Measurements from ENCODE around the gene PRAMEF12. TPM values are rescaled to one million over a fixed set of nuclear protein-coding genes. Genes with fewer than 3 reads are reported as not detected.

The PRAMEF12 gene
- polyA plus RNA-seq, 1 of the 3 experiments (the other 2 are of a cell fraction), result not detected

DNA sequence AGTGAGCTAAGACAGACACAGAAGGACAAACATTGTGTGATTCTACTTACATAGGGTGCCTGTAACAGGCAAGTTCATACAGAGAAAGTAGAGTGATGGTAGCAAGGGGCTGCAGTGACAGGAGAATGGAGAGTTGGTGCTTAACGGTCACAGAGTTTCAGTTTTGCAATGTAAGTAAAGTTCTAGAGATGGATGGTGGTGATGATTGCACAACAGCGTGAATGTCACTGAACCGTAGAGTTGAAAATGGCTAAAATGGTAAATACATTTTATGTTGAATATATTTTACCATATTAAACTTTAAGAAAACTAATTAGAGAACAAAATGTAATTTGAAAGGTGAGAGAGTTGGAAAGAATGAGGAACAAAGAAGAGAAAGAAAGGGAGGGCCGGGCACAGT lies 18.8 kb upstream of the PRAMEF12 start:
- no peak for DNase-seq
- Histone ChIP-seq H3K4me3 (ENCODE audit: low read depth in 2 of 2, low read length in 1 of 2) (no peak overlapping the region), H3K79me2 (ENCODE audit: insufficient read depth) (no peaks in the 10 kb centered on the region), H3K36me3 (replicated peaks in 1 of 2; ENCODE audit: control insufficient read depth in 1 of 2, insufficient read depth in 2 of 2, low read length in 1 of 2) (no peaks in the 10 kb centered on the region), H3K9me2 (no peaks in the 10 kb centered on the region), H3K27ac (ENCODE audit: low read depth in 2 of 2, low read length in 1 of 2) (no peak overlapping the region), H4K20me1 (ENCODE audit: insufficient read depth) (no peaks in the 10 kb centered on the region), H3K27me3 (ENCODE audit: insufficient read depth) (no peaks in the 10 kb centered on the region), H3K9me3 (no peaks in the 10 kb centered on the region), H3K4me2 (no peak overlapping the region), H2AFZ (ENCODE audit: low read depth) (no peak overlapping the region), H3K9ac (no peak overlapping the region), H3K4me1 (ENCODE audit: control insufficient read depth in 1 of 2, insufficient read depth in 2 of 2, low read depth in 1 of 2, low read length in 1 of 2) (no peaks in the 10 kb centered on the region), H3F3A (replicated peaks; ENCODE audit: insufficient read depth) (no peaks in the 10 kb centered on the region)
- WGBS (ENCODE audit: low lambda C conversion rate), result 17% methylated on average over 4 of the region's 4 CpGs
- POLR2A ChIA-PET, result no interaction called here
- CTCF ChIA-PET, result no interaction called here
- TF ChIP-seq GABPA (IDR thresholded peaks at IDR 0.05; ENCODE audit: low read depth) (no peak), YY1 (IDR thresholded peaks at IDR 0.05; ENCODE audit: low read depth) (no peak), SMC3 (IDR thresholded peaks at IDR 0.05; ENCODE audit: low read depth, low read length) (no peak), SIN3A (IDR thresholded peaks at IDR 0.05; ENCODE audit: borderline replicate concordance, low read depth, low read length) (no peak), RCOR1 (IDR thresholded peaks at IDR 0.05; ENCODE audit: low read length) (no peak)
- TF ChIP-seq, protein P1, sequence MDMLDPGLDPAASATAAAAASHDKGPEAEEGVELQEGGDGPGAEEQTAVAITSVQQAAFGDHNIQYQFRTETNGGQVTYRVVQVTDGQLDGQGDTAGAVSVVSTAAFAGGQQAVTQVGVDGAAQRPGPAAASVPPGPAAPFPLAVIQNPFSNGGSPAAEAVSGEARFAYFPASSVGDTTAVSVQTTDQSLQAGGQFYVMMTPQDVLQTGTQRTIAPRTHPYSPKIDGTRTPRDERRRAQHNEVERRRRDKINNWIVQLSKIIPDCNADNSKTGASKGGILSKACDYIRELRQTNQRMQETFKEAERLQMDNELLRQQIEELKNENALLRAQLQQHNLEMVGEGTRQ (IDR thresholded peaks at IDR 0.05; ENCODE audit: borderline replicate concordance, low read depth, low read length), result no peak
- TF ChIP-seq, protein P2, sequence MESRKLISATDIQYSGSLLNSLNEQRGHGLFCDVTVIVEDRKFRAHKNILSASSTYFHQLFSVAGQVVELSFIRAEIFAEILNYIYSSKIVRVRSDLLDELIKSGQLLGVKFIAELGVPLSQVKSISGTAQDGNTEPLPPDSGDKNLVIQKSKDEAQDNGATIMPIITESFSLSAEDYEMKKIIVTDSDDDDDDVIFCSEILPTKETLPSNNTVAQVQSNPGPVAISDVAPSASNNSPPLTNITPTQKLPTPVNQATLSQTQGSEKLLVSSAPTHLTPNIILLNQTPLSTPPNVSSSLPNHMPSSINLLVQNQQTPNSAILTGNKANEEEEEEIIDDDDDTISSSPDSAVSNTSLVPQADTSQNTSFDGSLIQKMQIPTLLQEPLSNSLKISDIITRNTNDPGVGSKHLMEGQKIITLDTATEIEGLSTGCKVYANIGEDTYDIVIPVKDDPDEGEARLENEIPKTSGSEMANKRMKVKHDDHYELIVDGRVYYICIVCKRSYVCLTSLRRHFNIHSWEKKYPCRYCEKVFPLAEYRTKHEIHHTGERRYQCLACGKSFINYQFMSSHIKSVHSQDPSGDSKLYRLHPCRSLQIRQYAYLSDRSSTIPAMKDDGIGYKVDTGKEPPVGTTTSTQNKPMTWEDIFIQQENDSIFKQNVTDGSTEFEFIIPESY (IDR thresholded peaks at IDR 0.05; ENCODE audit: borderline replicate concordance, low read depth), result no peak
- TF ChIP-seq, protein P3, sequence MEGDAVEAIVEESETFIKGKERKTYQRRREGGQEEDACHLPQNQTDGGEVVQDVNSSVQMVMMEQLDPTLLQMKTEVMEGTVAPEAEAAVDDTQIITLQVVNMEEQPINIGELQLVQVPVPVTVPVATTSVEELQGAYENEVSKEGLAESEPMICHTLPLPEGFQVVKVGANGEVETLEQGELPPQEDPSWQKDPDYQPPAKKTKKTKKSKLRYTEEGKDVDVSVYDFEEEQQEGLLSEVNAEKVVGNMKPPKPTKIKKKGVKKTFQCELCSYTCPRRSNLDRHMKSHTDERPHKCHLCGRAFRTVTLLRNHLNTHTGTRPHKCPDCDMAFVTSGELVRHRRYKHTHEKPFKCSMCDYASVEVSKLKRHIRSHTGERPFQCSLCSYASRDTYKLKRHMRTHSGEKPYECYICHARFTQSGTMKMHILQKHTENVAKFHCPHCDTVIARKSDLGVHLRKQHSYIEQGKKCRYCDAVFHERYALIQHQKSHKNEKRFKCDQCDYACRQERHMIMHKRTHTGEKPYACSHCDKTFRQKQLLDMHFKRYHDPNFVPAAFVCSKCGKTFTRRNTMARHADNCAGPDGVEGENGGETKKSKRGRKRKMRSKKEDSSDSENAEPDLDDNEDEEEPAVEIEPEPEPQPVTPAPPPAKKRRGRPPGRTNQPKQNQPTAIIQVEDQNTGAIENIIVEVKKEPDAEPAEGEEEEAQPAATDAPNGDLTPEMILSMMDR (IDR thresholded peaks at IDR 0.05), result no peak
- TF ChIP-seq, protein P4, sequence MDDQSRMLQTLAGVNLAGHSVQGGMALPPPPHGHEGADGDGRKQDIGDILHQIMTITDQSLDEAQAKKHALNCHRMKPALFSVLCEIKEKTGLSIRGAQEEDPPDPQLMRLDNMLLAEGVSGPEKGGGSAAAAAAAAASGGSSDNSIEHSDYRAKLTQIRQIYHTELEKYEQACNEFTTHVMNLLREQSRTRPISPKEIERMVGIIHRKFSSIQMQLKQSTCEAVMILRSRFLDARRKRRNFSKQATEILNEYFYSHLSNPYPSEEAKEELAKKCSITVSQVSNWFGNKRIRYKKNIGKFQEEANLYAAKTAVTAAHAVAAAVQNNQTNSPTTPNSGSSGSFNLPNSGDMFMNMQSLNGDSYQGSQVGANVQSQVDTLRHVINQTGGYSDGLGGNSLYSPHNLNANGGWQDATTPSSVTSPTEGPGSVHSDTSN (IDR thresholded peaks at IDR 0.05), result no peak

DNA sequence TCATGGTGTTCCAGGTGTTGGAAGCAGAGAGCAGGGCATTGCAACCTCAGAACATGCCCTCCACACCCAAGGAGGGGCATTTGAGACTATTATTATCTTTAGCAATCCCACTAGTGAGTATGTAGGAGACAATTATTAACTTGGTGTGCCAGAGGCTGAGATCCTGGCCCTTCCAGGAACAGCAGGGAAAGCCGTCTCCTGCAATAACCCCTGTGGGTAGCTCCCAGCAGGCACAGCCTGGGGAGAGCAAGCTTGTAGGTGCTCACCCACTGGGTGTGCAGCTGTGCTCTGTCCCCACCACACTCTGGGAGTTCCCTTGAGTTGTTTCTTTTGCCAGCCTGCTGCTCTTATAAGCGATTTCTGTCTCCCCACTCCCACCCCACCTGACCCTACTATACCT lies 17.3 kb upstream of the PRAMEF12 start:
- no peak overlapping the region for H2AFZ ChIP-seq (ENCODE audit: low read depth)
- H3K9me2 ChIP-seq, result no peaks in the 10 kb centered on the region
- H3K4me3 ChIP-seq (ENCODE audit: low read depth in 2 of 2, low read length in 1 of 2), result no peak overlapping the region
- H3K4me1 ChIP-seq (ENCODE audit: control insufficient read depth in 1 of 2, insufficient read depth in 2 of 2, low read depth in 1 of 2, low read length in 1 of 2), result no peaks in the 10 kb centered on the region
- H4K20me1 ChIP-seq (ENCODE audit: insufficient read depth), result no peaks in the 10 kb centered on the region
- CTCF ChIA-PET, result interaction anchor here (0.8 kb wide), 1 partner anchor 97 kb away, joined by 3 read pairs; no protein-coding TSS in a partner anchor
- WGBS (ENCODE audit: low lambda C conversion rate), result 0% methylated on average over 1 of the region's 2 CpGs
- no peaks in the 10 kb centered on the region for H3F3A ChIP-seq (replicated peaks; ENCODE audit: insufficient read depth)
- no peak overlapping the region for H3K9ac ChIP-seq
- POLR2A ChIA-PET, result no interaction called here
- no peaks in the 10 kb centered on the region for H3K9me3 ChIP-seq
- no peaks in the 10 kb centered on the region for H3K36me3 ChIP-seq (replicated peaks in 1 of 2; ENCODE audit: control insufficient read depth in 1 of 2, insufficient read depth in 2 of 2, low read length in 1 of 2)
- H3K27ac ChIP-seq (ENCODE audit: low read depth in 2 of 2, low read length in 1 of 2), result no peak overlapping the region
- no peaks in the 10 kb centered on the region for H3K27me3 ChIP-seq (ENCODE audit: insufficient read depth)
- no peak for DNase-seq
- H3K79me2 ChIP-seq (ENCODE audit: insufficient read depth), result no peaks in the 10 kb centered on the region
- no peak overlapping the region for H3K4me2 ChIP-seq
- TF ChIP-seq NFIC (IDR thresholded peaks at IDR 0.05; ENCODE audit: borderline replicate concordance) (no peak), RAD21 (IDR thresholded peaks at IDR 0.05; ENCODE audit: low read length) (no peak), EP300 (IDR thresholded peaks at IDR 0.05; ENCODE audit: borderline replicate concordance in 1 of 2, low read depth in 1 of 2, low read length in 1 of 2) (no peak), TCF12 (IDR thresholded peaks at IDR 0.05) (no peak), SIN3A (IDR thresholded peaks at IDR 0.05; ENCODE audit: borderline replicate concordance, low read depth, low read length) (no peak), TAF1 (IDR thresholded peaks at IDR 0.05; ENCODE audit: borderline replicate concordance, low read depth, low read length) (no peak), GATA2 (CRISPR knock-in tag; IDR thresholded peaks at IDR 0.05) (no peak), POLR2AphosphoS5 (IDR thresholded peaks at IDR 0.05; ENCODE audit: low read depth, low read length) (no peak), JUND (IDR thresholded peaks at IDR 0.05) (no peak), RXRA (IDR thresholded peaks at IDR 0.05; ENCODE audit: borderline replicate concordance, low read depth) (no peak)
- TF ChIP-seq, protein P5, sequence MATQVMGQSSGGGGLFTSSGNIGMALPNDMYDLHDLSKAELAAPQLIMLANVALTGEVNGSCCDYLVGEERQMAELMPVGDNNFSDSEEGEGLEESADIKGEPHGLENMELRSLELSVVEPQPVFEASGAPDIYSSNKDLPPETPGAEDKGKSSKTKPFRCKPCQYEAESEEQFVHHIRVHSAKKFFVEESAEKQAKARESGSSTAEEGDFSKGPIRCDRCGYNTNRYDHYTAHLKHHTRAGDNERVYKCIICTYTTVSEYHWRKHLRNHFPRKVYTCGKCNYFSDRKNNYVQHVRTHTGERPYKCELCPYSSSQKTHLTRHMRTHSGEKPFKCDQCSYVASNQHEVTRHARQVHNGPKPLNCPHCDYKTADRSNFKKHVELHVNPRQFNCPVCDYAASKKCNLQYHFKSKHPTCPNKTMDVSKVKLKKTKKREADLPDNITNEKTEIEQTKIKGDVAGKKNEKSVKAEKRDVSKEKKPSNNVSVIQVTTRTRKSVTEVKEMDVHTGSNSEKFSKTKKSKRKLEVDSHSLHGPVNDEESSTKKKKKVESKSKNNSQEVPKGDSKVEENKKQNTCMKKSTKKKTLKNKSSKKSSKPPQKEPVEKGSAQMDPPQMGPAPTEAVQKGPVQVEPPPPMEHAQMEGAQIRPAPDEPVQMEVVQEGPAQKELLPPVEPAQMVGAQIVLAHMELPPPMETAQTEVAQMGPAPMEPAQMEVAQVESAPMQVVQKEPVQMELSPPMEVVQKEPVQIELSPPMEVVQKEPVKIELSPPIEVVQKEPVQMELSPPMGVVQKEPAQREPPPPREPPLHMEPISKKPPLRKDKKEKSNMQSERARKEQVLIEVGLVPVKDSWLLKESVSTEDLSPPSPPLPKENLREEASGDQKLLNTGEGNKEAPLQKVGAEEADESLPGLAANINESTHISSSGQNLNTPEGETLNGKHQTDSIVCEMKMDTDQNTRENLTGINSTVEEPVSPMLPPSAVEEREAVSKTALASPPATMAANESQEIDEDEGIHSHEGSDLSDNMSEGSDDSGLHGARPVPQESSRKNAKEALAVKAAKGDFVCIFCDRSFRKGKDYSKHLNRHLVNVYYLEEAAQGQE (IDR thresholded peaks at IDR 0.05; ENCODE audit: low read depth, low read length), result no peak

All from SK-N-SH (cell line).